Measurements from ENCODE around the gene TEX53. TPM values are rescaled to one million over a fixed set of nuclear protein-coding genes. Genes with fewer than 3 reads are reported as not detected.

Gene TEX53
- polyA plus RNA-seq, 1 donor from 2014 or later = not detected

GRCh38 chr9:114678130-114678529 lies 20.5 kb upstream of the TEX53 start:
- TF ChIP-seq RAD21 (conservative IDR thresholded peaks at IDR 0.05) (no peak), POLR2AphosphoS5 (IDR thresholded peaks at IDR 0.05) (no peak), TAF1 (IDR thresholded peaks at IDR 0.05; ENCODE audit: low read depth) (no peak), MXI1 (conservative IDR thresholded peaks at IDR 0.05; ENCODE audit: poor library complexity, severe bottlenecking) (no peak), SMC3 (conservative IDR thresholded peaks at IDR 0.05; ENCODE audit: poor library complexity) (no peak)
- Histone ChIP-seq H3K27ac (ENCODE audit: low read length) (no peak overlapping the region), H3K79me2 (replicated peaks; ENCODE audit: insufficient read depth, low read length) (no peaks in the 10 kb centered on the region), H3K9me3 (ENCODE audit: low read length) (no peaks in the 10 kb centered on the region), H3K4me2 (ENCODE audit: low read length) (no peak overlapping the region), H4K20me1 (ENCODE audit: insufficient read depth) (no peaks in the 10 kb centered on the region), H3K36me3 (ENCODE audit: insufficient read depth, low read length) (no peaks in the 10 kb centered on the region), H3K27me3 (ENCODE audit: insufficient read depth, low read depth, low read length) (no peaks in the 10 kb centered on the region), H3F3A (ENCODE audit: insufficient read depth, low read length, poor library complexity, severe bottlenecking) (peaks cover 3% of the 10 kb centered on the region), H2AFZ (ENCODE audit: low read depth, low read length) (no peak overlapping the region), H3K9me2 (ENCODE audit: insufficient read depth, low read length) (no peaks in the 10 kb centered on the region), H3K4me3 (ENCODE audit: low read length) (no peak overlapping the region), H3K9ac (ENCODE audit: low read length) (no peak overlapping the region)

DNA sequence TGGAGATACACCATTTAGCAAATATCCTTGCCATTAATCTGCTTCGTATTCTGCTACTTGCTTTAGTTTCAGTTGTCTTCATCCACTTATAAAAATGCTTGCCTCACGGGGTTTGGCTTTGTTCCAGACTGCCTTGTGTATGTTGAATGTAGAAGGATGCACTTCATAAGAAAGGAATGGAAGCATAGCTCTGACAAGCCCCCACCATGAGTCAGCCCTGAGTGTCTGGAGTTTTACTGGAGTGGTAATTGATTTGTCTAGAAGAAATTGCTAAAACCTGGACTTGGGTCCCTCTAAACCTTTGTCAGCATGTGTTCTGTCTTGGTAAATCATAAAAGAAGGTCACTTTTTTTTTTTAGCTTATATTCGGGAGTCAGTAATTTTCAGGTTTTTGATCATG lies 19.8 kb upstream of the TEX53 start:
- H3K9ac ChIP-seq (ENCODE audit: low read length) = no peak overlapping the region
- peak overlapping the region; percentile 12 for H2AFZ ChIP-seq (ENCODE audit: low read depth, low read length)
- H3K9me3 ChIP-seq (ENCODE audit: low read length) = no peaks in the 10 kb centered on the region
- H4K20me1 ChIP-seq (ENCODE audit: insufficient read depth) = no peaks in the 10 kb centered on the region
- no peak overlapping the region for H3K4me3 ChIP-seq (ENCODE audit: low read length)
- TF ChIP-seq EP300 (conservative IDR thresholded peaks at IDR 0.05; ENCODE audit: poor library complexity, severe bottlenecking) (no peak), POLR2AphosphoS5 (IDR thresholded peaks at IDR 0.05) (no peak), MXI1 (conservative IDR thresholded peaks at IDR 0.05; ENCODE audit: poor library complexity, severe bottlenecking) (no peak), SMC3 (conservative IDR thresholded peaks at IDR 0.05; ENCODE audit: poor library complexity) (no peak), EZH2 (IDR thresholded peaks at IDR 0.05; ENCODE audit: borderline replicate concordance, insufficient read depth, low read length, poor library complexity, severe bottlenecking) (no peak), RAD21 (conservative IDR thresholded peaks at IDR 0.05) (no peak), TAF1 (IDR thresholded peaks at IDR 0.05; ENCODE audit: low read depth) (no peak)
- TF ChIP-seq, protein P1, sequence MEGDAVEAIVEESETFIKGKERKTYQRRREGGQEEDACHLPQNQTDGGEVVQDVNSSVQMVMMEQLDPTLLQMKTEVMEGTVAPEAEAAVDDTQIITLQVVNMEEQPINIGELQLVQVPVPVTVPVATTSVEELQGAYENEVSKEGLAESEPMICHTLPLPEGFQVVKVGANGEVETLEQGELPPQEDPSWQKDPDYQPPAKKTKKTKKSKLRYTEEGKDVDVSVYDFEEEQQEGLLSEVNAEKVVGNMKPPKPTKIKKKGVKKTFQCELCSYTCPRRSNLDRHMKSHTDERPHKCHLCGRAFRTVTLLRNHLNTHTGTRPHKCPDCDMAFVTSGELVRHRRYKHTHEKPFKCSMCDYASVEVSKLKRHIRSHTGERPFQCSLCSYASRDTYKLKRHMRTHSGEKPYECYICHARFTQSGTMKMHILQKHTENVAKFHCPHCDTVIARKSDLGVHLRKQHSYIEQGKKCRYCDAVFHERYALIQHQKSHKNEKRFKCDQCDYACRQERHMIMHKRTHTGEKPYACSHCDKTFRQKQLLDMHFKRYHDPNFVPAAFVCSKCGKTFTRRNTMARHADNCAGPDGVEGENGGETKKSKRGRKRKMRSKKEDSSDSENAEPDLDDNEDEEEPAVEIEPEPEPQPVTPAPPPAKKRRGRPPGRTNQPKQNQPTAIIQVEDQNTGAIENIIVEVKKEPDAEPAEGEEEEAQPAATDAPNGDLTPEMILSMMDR (IDR thresholded peaks at IDR 0.05; ENCODE audit: poor library complexity, severe bottlenecking) = no peak
- TF ChIP-seq, protein P2, sequence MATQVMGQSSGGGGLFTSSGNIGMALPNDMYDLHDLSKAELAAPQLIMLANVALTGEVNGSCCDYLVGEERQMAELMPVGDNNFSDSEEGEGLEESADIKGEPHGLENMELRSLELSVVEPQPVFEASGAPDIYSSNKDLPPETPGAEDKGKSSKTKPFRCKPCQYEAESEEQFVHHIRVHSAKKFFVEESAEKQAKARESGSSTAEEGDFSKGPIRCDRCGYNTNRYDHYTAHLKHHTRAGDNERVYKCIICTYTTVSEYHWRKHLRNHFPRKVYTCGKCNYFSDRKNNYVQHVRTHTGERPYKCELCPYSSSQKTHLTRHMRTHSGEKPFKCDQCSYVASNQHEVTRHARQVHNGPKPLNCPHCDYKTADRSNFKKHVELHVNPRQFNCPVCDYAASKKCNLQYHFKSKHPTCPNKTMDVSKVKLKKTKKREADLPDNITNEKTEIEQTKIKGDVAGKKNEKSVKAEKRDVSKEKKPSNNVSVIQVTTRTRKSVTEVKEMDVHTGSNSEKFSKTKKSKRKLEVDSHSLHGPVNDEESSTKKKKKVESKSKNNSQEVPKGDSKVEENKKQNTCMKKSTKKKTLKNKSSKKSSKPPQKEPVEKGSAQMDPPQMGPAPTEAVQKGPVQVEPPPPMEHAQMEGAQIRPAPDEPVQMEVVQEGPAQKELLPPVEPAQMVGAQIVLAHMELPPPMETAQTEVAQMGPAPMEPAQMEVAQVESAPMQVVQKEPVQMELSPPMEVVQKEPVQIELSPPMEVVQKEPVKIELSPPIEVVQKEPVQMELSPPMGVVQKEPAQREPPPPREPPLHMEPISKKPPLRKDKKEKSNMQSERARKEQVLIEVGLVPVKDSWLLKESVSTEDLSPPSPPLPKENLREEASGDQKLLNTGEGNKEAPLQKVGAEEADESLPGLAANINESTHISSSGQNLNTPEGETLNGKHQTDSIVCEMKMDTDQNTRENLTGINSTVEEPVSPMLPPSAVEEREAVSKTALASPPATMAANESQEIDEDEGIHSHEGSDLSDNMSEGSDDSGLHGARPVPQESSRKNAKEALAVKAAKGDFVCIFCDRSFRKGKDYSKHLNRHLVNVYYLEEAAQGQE (IDR thresholded peaks at IDR 0.05; ENCODE audit: borderline replicate concordance) = no peak
- no peaks in the 10 kb centered on the region for H3K9me2 ChIP-seq (ENCODE audit: insufficient read depth, low read length)
- peaks cover 3% of the 10 kb centered on the region for H3F3A ChIP-seq (ENCODE audit: insufficient read depth, low read length, poor library complexity, severe bottlenecking)
- H3K79me2 ChIP-seq (replicated peaks; ENCODE audit: insufficient read depth, low read length) = no peaks in the 10 kb centered on the region
- no peak overlapping the region for H3K4me2 ChIP-seq (ENCODE audit: low read length)
- H3K27me3 ChIP-seq (ENCODE audit: insufficient read depth, low read depth, low read length) = no peaks in the 10 kb centered on the region
- H3K36me3 ChIP-seq (ENCODE audit: insufficient read depth, low read length) = no peaks in the 10 kb centered on the region
- no peak overlapping the region for H3K27ac ChIP-seq (ENCODE audit: low read length)
